Kidney (tissue), 14 donors: ENCODE data around the gene MARVELD1. TPM values are rescaled to one million over a fixed set of nuclear protein-coding genes. Genes with fewer than 3 reads are reported as not detected.
"Not testable (repeated sequence)": the region's sequence is repeated elsewhere in the genome, so short reads cannot be mapped to it uniquely, and the experiment has no call there.

Experiments
- DNase-seq, 5 donors: peaks; one replicate each; pipeline ENCODE4 v3.0.0-alpha.2; 2013 to 2020
- FAIRE-seq: peaks from 2 replicates; lab custom pipeline; 2012; peaks lifted over from hg19 to GRCh38; lab: Jason Lieb, UNC
- H3K27ac ChIP-seq, 2 donors: one replicate each; pipeline ENCODE4 v1.7.0; 2013; ENCODE audit warnings: low read depth in 2 of 2, low read length in 2 of 2, inconsistent platforms in 1 of 2
- H3K27me3 ChIP-seq: one replicate; pipeline ENCODE4 v1.7.1; 2013; ENCODE audit warnings: low read length, inconsistent platforms; ENCODE audit not compliant: control insufficient read depth, insufficient read depth
- H3K36me3 ChIP-seq, 3 donors: one replicate each; pipeline versions ENCODE4 v1.7.0 to v1.7.1; 2013; ENCODE audit warnings: low read length in 3 of 3, control low read depth in 1 of 3, inconsistent platforms in 1 of 3; ENCODE audit not compliant: insufficient read depth in 3 of 3, control insufficient read depth in 2 of 3
- H3K4me1 ChIP-seq, 3 donors: one replicate each; pipeline versions ENCODE4 v1.7.0 to v1.7.1; 2013; ENCODE audit warnings: low read length in 3 of 3, inconsistent platforms in 1 of 3, low read depth in 1 of 3; ENCODE audit not compliant: control insufficient read depth in 2 of 3, insufficient read depth in 2 of 3
- H3K4me3 ChIP-seq, 3 donors: one replicate each; pipeline versions ENCODE4 v1.7.0 to v1.8.1; 2013; ENCODE audit warnings: low read length in 3 of 3, control low read depth in 1 of 3, inconsistent platforms in 1 of 3
- H3K9ac ChIP-seq, 3 donors: one replicate each; pipeline versions ENCODE4 v1.7.0 to v1.7.1; 2013; ENCODE audit warnings: low read length in 3 of 3, control low read depth in 1 of 3, inconsistent platforms in 1 of 3
- H3K9me3 ChIP-seq, 3 donors: one replicate each; pipeline versions ENCODE4 v1.7.0 to v1.7.1; 2013; ENCODE audit warnings: low read length in 3 of 3, control low read depth in 1 of 3, inconsistent platforms in 1 of 3; ENCODE audit not compliant: control insufficient read depth in 2 of 3, insufficient read depth in 1 of 3
- intact Hi-C: fragments of 100-400 bp; cut with DNase I; formaldehyde crosslinking; loops from one replicate; pipeline ENCODE4 v1.11.1; 2022
- polyA plus RNA-seq: library from polyadenylated mRNA; stranded (reverse); fragments of 350-450 nt; fragmentation: Illumina TruSeq; extraction: RNeasy Lipid Tissue Mini Kit (QIAGEN cat#74804); gene quantifications from one replicate; pipeline ENCODE4 v1.2.3, GENCODE V29; 2014; ENCODE audit warnings: low read depth, low replicate concordance; ENCODE audit not compliant: insufficient read depth
- total RNA-seq: library from RNA; stranded (reverse); fragmentation: NEBNext Ultra II Directional; extraction: Animal tissue kit (Norgen Biotek cat#: 25700); gene quantifications from one replicate; pipeline ENCODE4 v1.2.1, GENCODE V29; 2021
- TF ChIP-seq, protein P1 (sequence below): IDR thresholded peaks from 3 replicates; pipeline ENCODE4 v1.5.1; 2012; ENCODE audit warnings: mild to moderate bottlenecking, moderate library complexity, borderline replicate concordance; ENCODE audit not compliant: insufficient read depth; ENCODE audit errors: extremely low read depth
- donor health status: control.
- donor health status: control.
- donor health status: control.
- donor health status: control.
- donor health status: control.
- donor health status: DM: yes; HTN: yes; CAD: no.
- donor health status: Normal renal cell carcinoma (clear cell type).

The MARVELD1 gene
- total and polyA plus RNA-seq, 2 donors from 2014 or later: 8.3 to 43.2 TPM

DNA sequence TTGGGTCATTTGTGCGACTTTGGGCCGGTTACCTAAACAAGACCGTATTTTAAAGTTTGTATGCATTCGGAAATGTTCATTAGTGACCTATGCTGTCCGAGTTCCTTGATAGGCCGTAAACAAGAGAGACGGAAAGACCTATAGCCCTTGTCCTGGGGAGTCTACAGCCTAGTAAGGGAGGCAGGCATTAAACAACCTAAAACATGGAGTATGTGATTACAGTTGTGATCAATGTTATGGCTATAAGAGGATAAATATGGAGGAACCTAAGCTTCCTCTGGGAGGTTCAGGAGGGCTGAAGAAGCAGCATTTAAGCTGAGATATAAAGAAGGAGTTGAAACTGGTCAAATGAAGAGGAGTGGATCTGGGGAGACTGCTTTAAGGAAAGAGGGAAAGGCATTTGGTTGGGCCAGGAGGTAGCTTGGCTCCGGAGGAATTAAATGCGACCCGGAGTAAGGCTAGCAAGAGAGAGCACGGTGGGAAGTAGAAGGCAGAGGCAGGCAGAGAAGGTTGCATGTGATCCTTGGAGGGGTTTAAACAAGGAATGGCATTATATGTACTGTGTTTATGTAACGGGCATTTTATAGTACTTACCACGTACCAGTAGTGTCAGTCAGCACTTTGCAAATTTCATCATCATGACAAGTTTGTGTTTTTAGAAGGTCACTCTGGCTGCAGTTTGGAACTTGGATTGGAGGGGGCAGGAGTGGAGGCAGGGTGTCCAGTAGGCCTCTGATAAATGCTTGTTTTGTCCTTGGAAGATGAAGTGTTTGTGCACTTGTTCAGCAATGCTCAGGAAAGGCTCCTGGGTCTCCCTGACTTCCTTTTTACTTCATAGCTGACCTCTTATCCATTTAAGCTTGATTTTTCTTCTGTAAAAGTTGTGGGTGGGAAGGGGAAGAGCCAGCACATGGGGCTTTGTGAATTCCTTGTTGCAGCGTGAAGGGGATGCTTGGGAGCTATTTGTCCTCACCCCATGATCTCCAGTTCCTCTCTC lies 25.4 kb upstream of the MARVELD1 start:
- Histone ChIP-seq H3K27me3 (no peaks in the 10 kb centered on the region), H3K9ac (peak overlapping the region; percentile 4 to 82 (median 34)), H3K4me1 (peaks cover 2 to 23% (median 19%) of the 10 kb centered on the region in 3 donors), H3K4me3 (peak overlapping the region; percentile 58 to 82 (median 65)), H3K36me3 (no peaks in the 10 kb centered on the region), H3K27ac (peak overlapping the region; percentile 90 to 95), H3K9me3 (no peaks in the 10 kb centered on the region)
- intact Hi-C loops: no loop called here
- FAIRE-seq (no peak), DNase-seq (no peak)
- TF ChIP-seq, protein P1, sequence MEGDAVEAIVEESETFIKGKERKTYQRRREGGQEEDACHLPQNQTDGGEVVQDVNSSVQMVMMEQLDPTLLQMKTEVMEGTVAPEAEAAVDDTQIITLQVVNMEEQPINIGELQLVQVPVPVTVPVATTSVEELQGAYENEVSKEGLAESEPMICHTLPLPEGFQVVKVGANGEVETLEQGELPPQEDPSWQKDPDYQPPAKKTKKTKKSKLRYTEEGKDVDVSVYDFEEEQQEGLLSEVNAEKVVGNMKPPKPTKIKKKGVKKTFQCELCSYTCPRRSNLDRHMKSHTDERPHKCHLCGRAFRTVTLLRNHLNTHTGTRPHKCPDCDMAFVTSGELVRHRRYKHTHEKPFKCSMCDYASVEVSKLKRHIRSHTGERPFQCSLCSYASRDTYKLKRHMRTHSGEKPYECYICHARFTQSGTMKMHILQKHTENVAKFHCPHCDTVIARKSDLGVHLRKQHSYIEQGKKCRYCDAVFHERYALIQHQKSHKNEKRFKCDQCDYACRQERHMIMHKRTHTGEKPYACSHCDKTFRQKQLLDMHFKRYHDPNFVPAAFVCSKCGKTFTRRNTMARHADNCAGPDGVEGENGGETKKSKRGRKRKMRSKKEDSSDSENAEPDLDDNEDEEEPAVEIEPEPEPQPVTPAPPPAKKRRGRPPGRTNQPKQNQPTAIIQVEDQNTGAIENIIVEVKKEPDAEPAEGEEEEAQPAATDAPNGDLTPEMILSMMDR: no peak

DNA sequence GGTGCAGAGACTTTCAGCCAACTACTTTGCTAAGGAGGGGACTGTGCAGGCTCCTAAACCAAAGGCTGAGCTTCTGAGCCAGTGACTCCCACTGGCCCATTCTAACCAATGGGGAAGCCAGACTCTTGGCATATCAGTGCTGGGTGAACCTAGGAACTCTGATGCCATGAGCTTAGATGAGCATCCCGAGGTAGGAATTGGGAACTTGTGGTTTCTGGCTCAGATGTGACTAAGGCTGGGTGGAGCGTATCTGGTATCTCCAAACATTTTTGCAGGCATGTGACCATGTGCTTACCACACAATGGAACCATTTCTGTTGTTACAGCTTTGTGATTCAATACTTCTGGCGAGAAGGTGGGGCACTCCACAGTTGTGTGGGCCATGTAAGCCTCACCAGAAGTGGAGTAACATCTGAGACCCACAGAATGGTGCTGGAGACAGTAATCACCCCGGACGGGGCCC lies 23.9 kb upstream of the MARVELD1 start:
- Histone ChIP-seq H3K27ac (no peak overlapping the region), H3K4me1 (peaks cover 2 to 14% (median 11%) of the 10 kb centered on the region in 3 donors), H3K27me3 (no peaks in the 10 kb centered on the region), H3K36me3 (no peaks in the 10 kb centered on the region), H3K4me3 (no peak overlapping the region), H3K9me3 (peaks cover 0 to 3% (median 0%) of the 10 kb centered on the region in 3 donors), H3K9ac (no peak overlapping the region)
- FAIRE-seq (no peak), DNase-seq (no peak)
- TF ChIP-seq, protein P1: no peak
- intact Hi-C loops: no loop called here

DNA sequence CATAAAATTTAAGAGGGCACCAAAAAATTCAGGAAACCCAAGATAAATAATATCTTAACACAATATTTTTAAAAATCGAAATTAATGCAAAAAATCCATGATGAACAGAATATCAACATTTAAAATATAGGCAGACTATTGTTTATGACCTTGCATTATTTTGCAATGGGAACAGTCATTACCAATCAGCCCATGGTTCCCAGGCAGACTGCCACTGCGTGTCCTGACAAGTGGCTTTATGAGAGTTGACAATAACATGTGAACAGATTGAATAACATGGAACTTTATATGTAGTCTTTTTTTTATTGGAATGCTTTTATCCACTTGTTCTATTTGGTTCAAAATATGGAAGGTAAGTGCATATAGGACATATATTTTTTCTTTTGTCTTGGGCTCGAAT lies 23.4 kb upstream of the MARVELD1 start:
- peaks cover 2 to 13% (median 11%) of the 10 kb centered on the region in 3 donors for H3K4me1 ChIP-seq
- H3K27ac ChIP-seq: no peak overlapping the region
- H3K9ac ChIP-seq: no peak overlapping the region
- TF ChIP-seq, protein P1: no peak
- no peaks in the 10 kb centered on the region for H3K36me3 ChIP-seq
- no peaks in the 10 kb centered on the region for H3K27me3 ChIP-seq
- no peak for FAIRE-seq
- intact Hi-C loops: no loop called here
- no peak for DNase-seq
- no peak overlapping the region for H3K4me3 ChIP-seq
- H3K9me3 ChIP-seq: peaks cover 0 to 3% (median 0%) of the 10 kb centered on the region in 3 donors

DNA sequence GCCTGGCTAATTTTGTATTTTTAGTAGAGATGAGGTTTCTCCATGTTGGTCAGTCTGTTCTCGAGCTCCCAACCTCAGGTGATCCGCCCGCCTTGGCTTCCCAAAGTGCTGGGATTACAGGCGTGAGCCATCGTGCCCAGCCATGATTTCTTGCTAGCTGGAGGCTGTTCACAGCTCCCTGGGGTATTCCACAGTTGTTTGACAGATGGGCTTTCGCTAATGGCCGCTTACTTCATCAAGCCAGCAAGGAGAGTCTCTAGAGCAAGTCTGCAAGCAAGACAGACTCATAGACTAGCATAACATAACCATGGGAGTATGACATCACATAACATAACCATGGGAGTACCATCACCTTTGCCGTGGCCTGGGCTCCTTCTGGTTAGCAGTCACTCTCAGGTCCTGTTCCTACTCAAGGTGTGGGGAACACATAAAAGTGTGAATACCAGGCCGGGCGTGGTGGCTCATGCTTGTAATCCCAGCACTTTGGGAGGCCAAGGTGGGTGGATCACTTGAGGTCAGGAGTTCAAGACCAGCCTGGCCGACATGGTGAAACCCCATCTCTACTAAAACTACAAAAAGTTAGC lies 15.4 kb upstream of the MARVELD1 start:
- H3K27ac ChIP-seq, H3K9ac ChIP-seq: not testable (repeated sequence)
- peak in 1 of 5 donors; percentile 34 for DNase-seq

More for the DNA sequence above, 15.4 kb upstream of the MARVELD1 start:
- H3K36me3 ChIP-seq, H3K27me3 ChIP-seq, intact Hi-C loops, FAIRE-seq, H3K4me3 ChIP-seq, H3K9me3 ChIP-seq, H3K4me1 ChIP-seq: not testable (repeated sequence)
